Cardiac fibroblast (primary cell): ENCODE results near the gene U2AF1L4.

Experiments used
- DNase-seq, 2 donors: peaks; one replicate each; pipeline versions ENCODE4 v3.0.0 to v3.0.0-alpha.2; 2010; ENCODE audit warnings: low read depth in 2 of 2
- H3K4me3 ChIP-seq, 2 donors: replicated peaks in 1 of 2; 1 replicate in 1 of 2; 2 replicates in 1 of 2; pipeline ENCODE4 v1.5.1; 2011; ENCODE audit warnings: low read depth in 2 of 2, low read length in 2 of 2, mild to moderate bottlenecking in 2 of 2, moderate library complexity in 1 of 2
- CTCF ChIP-seq: IDR thresholded peaks from one replicate; pipeline ENCODE4 v1.5.1; 2011; ENCODE audit warnings: low read depth, mild to moderate bottlenecking, low read length, inconsistent platforms

U2AF1L4 gene

GRCh38 chr19:35714601-35715354 lies 30.4 kb downstream of the U2AF1L4 start:
- no peak for DNase-seq
- no peak overlapping the region for H3K4me3 ChIP-seq
- no peak for TF ChIP-seq CTCF

- TF ChIP-seq CTCF, result no peak
- no peak for DNase-seq
- no peak overlapping the region for H3K4me3 ChIP-seq
Measured at GRCh38 chr19:35713904-35714495, 31.2 kb downstream of the U2AF1L4 start.

GRCh38 chr19:35713506-35713850 lies 31.7 kb downstream of the U2AF1L4 start:
- no peak overlapping the region for H3K4me3 ChIP-seq
- DNase-seq, result no peak
- TF ChIP-seq CTCF, result no peak

GRCh38 chr19:35712567-35713505 lies 32.4 kb downstream of the U2AF1L4 start:
- H3K4me3 ChIP-seq, result no peak overlapping the region
- DNase-seq, result no peak
- no peak for TF ChIP-seq CTCF

- DNase-seq, result no peak
Measured at GRCh38 chr19:35710784-35711723, 34.2 kb downstream of the U2AF1L4 start.

More at GRCh38 chr19:35710784-35711723, 34.2 kb downstream of the U2AF1L4 start:
- TF ChIP-seq CTCF, result no peak
- H3K4me3 ChIP-seq, result no peak overlapping the region
